Skeletal muscle satellite cell (primary cell): ENCODE results near the gene PPP1R9A.

ENCODE experiments used
- H3K27me3 ChIP-seq: 2 replicates; pipeline ENCODE4 v1.7.0; 2013; ENCODE audit warnings: low read length; ENCODE audit not compliant: control insufficient read depth, insufficient read depth
- H3K36me3 ChIP-seq: 2 replicates; pipeline ENCODE4 v1.7.0; 2013; ENCODE audit warnings: mild to moderate bottlenecking, control low read depth, low read length; ENCODE audit not compliant: insufficient read depth
- H3K4me1 ChIP-seq: 2 replicates; pipeline ENCODE4 v1.7.0; 2013; ENCODE audit warnings: low read length; ENCODE audit not compliant: control insufficient read depth, insufficient read depth
- H3K4me2 ChIP-seq: 2 replicates; pipeline ENCODE4 v1.7.0; 2013; ENCODE audit warnings: mild to moderate bottlenecking, low read length
- H3K4me3 ChIP-seq: 2 replicates; pipeline ENCODE4 v1.7.0; 2013; ENCODE audit warnings: low read length
- H3K9ac ChIP-seq: 2 replicates; pipeline ENCODE4 v1.7.0; 2013; ENCODE audit warnings: mild to moderate bottlenecking, low read depth, low read length, moderate library complexity
- H3K9me3 ChIP-seq: replicated peaks from 2 replicates; pipeline ENCODE4 v1.7.0; 2013; ENCODE audit warnings: mild to moderate bottlenecking, control low read depth, low read length

The PPP1R9A gene

GRCh38 chr7:95220328-95220727 is 312.9 kb downstream of the PPP1R9A start:
- Histone ChIP-seq H3K27me3 (no peaks in the 10 kb centered on the region), H3K4me3 (no peak overlapping the region), H3K36me3 (no peaks in the 10 kb centered on the region), H3K9ac (no peak overlapping the region), H3K4me2 (no peak overlapping the region), H3K4me1 (no peaks in the 10 kb centered on the region), H3K9me3 (no peaks in the 10 kb centered on the region)

- no peak overlapping the region for H3K4me3 ChIP-seq
Measured at GRCh38 chr7:95225301-95225700, 317.9 kb downstream of the PPP1R9A start.

DNA sequence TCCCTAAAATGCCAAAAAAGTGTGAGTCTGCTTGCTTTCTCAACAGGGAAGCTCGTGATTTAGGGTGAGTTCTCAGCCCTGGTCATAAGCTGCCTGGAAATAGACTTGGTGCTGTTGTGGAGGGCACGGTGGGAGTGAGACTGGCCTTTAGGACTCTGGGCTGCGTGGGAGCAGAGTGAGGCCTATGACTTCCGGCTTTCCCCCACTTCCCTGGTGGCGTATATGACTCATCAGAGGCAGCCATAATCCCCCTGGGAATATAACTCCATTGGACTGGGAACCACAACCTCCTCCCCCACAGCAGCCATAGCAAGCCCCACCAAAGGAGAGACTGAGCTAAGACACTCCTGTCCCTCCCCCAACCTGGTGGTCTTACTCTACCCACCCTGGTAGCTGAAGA is 321.9 kb downstream of the PPP1R9A start:
- no peaks in the 10 kb centered on the region for H3K9me3 ChIP-seq
- H3K36me3 ChIP-seq = no peaks in the 10 kb centered on the region
- H3K9ac ChIP-seq = no peak overlapping the region
- H3K4me3 ChIP-seq = no peak overlapping the region
- no peak overlapping the region for H3K4me2 ChIP-seq
- no peaks in the 10 kb centered on the region for H3K4me1 ChIP-seq
- H3K27me3 ChIP-seq = no peaks in the 10 kb centered on the region

More at GRCh38 chr7:95225301-95225700, 317.9 kb downstream of the PPP1R9A start:
- Histone ChIP-seq H3K9me3 (no peaks in the 10 kb centered on the region), H3K9ac (no peak overlapping the region), H3K4me1 (no peaks in the 10 kb centered on the region), H3K4me2 (no peak overlapping the region), H3K27me3 (no peaks in the 10 kb centered on the region), H3K36me3 (no peaks in the 10 kb centered on the region)

GRCh38 chr7:95238252-95238943 is 331.0 kb downstream of the PPP1R9A start:
- Histone ChIP-seq H3K9ac (peak overlapping the region; percentile 10), H3K4me2 (peak overlapping the region; percentile 62), H3K36me3 (no peaks in the 10 kb centered on the region), H3K4me3 (peak overlapping the region; percentile 39), H3K27me3 (no peaks in the 10 kb centered on the region), H3K9me3 (no peaks in the 10 kb centered on the region), H3K4me1 (peaks cover 5% of the 10 kb centered on the region)

DNA sequence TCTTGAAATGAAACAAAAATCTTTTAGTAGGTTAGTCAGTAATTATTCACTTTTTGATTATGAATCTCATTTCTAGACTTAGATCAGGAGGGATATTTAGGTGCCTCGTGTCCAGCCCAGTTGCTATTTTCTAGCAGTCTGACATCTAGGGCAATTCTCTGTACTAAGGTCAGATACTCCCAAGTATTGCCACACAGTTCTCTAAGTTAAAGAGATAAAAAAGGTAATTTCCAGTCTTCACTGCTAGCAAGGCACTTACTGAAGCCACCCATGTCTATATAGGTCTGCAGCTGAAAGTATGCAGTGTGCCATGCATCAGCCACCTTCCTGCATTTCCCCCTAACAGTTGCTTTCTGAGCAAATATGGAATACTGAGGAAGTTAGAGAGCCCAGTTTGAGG is 333.5 kb downstream of the PPP1R9A start:
- no peaks in the 10 kb centered on the region for H3K36me3 ChIP-seq
- no peaks in the 10 kb centered on the region for H3K9me3 ChIP-seq
- H3K4me2 ChIP-seq = no peak overlapping the region
- no peak overlapping the region for H3K9ac ChIP-seq
- no peak overlapping the region for H3K4me3 ChIP-seq
- H3K27me3 ChIP-seq = no peaks in the 10 kb centered on the region
- H3K4me1 ChIP-seq = peaks cover 5% of the 10 kb centered on the region

GRCh38 chr7:95242266-95242665 is 334.9 kb downstream of the PPP1R9A start:
- Histone ChIP-seq H3K9me3 (no peaks in the 10 kb centered on the region), H3K36me3 (no peaks in the 10 kb centered on the region), H3K9ac (no peak overlapping the region), H3K4me2 (no peak overlapping the region), H3K27me3 (no peaks in the 10 kb centered on the region), H3K4me1 (peaks cover 8% of the 10 kb centered on the region), H3K4me3 (no peak overlapping the region)

GRCh38 chr7:95244616-95245015 is 337.2 kb downstream of the PPP1R9A start:
- Histone ChIP-seq H3K9me3 (no peaks in the 10 kb centered on the region), H3K9ac (no peak overlapping the region), H3K4me2 (no peak overlapping the region), H3K36me3 (no peaks in the 10 kb centered on the region), H3K4me1 (peaks cover 3% of the 10 kb centered on the region), H3K4me3 (no peak overlapping the region), H3K27me3 (no peaks in the 10 kb centered on the region)

DNA sequence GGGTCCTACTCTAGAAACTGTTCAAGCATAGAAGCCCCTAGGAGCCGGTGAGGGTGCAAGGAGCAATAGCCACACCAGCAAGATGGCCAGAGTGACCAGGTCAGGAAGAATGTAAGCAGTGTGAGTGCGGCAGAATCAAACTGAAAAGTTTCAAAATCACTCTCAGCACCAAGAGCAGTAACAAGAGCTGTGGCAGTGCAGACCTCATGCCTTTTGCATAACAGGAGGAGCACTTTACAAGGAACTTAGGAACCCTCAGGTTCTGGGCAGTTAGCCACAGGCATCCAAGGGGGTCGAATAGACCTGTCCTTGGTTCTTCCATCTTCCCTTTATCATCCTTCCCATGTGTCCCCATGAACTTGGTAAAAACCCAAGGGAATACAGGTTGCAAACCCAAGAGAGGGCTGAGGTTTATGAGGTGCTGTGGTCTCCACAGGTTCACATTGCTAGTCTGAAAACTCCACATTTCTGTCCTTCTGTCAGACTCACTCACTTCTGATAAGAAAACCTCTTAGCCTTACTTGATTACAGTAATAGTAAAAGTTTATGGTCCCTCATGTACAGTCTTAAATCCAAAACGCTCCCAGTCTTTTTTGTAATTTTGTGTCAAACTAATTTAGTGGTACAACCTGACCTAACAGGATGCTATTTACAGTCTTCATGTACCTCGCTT is 338.6 kb downstream of the PPP1R9A start:
- Histone ChIP-seq H3K9ac (no peak overlapping the region), H3K9me3 (no peaks in the 10 kb centered on the region), H3K4me1 (peaks cover 3% of the 10 kb centered on the region), H3K36me3 (no peaks in the 10 kb centered on the region), H3K4me2 (no peak overlapping the region), H3K4me3 (no peak overlapping the region), H3K27me3 (no peaks in the 10 kb centered on the region)

DNA sequence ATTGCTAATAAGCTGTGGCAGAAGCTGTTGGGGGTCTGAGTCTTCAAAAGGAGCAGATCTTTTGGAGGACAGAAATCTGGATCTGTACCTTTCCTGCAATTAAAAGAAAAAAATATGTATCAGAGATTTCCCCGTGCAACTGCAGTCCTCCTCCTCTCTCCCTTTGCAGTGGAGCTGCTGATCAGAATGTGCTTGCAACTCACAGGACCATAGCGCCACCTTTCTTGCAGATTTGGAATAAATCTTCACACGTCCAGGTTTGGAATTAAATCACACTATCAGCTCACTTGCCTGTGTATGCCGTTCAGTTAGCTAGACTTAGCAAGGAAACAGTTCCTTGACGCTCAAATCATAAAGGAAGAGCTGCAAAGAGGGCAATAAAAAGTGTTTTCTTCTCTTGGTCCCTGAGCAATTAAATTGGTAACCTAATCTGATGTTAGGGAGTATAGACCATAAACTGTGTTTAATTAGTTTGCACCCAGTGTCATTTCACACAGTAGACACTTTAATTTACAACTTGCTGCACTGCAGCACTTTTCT is 339.5 kb downstream of the PPP1R9A start:
- Histone ChIP-seq H3K9me3 (no peaks in the 10 kb centered on the region), H3K9ac (no peak overlapping the region), H3K4me1 (peaks cover 3% of the 10 kb centered on the region), H3K4me2 (peak overlapping the region; percentile 71), H3K4me3 (no peak overlapping the region), H3K36me3 (no peaks in the 10 kb centered on the region), H3K27me3 (no peaks in the 10 kb centered on the region)

- H3K4me1 ChIP-seq = peaks cover 3% of the 10 kb centered on the region
- H3K4me2 ChIP-seq = no peak overlapping the region
- no peaks in the 10 kb centered on the region for H3K36me3 ChIP-seq
- H3K4me3 ChIP-seq = no peak overlapping the region
- no peaks in the 10 kb centered on the region for H3K27me3 ChIP-seq
- no peaks in the 10 kb centered on the region for H3K9me3 ChIP-seq
- H3K9ac ChIP-seq = no peak overlapping the region
Measured at GRCh38 chr7:95250571-95250970, 343.2 kb downstream of the PPP1R9A start.

DNA sequence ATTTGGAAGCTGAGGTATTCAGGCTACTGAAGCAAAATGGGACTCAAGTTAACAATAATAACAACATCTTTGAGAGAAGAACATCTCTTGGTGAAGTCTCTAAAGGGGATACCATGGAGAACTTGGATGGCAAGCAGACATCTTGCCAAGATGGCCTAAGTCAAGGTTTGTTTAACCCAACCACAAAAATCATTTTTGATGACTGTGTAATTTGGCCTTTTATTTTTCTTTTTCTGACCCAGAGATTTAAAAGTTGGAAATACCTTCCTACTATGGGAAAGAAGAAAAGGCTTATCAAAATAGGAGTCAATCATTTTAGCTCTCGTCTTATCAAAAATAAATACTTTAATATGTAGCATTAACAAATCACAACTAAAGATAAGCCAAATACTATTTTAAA is 344.6 kb downstream of the PPP1R9A start:
- H3K36me3 ChIP-seq = no peaks in the 10 kb centered on the region
- H3K4me3 ChIP-seq = no peak overlapping the region
- no peak overlapping the region for H3K4me2 ChIP-seq
- no peaks in the 10 kb centered on the region for H3K9me3 ChIP-seq
- no peak overlapping the region for H3K9ac ChIP-seq
- H3K27me3 ChIP-seq = no peaks in the 10 kb centered on the region
- no peaks in the 10 kb centered on the region for H3K4me1 ChIP-seq

DNA sequence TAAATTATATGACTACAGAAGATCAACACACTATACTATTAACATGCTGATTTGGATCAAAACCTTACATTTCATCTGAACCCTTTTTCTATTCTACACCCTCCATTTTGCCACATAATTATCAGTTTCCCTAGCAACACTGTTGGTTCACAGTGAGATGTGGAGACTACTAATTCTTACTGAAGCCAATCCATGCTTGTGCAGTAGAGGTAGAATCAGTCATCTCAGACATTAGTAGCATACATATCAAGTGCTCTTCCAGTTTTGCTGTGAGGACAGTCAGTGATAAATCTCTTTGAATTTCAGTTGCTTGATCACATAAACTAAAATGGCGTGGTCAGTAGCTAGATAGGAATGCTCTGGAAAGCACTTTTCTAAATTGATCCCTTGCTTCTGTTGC is 346.6 kb downstream of the PPP1R9A start:
- no peak overlapping the region for H3K4me2 ChIP-seq

More for the DNA sequence above, 346.6 kb downstream of the PPP1R9A start:
- Histone ChIP-seq H3K27me3 (no peaks in the 10 kb centered on the region), H3K4me3 (no peak overlapping the region), H3K9ac (no peak overlapping the region), H3K36me3 (no peaks in the 10 kb centered on the region), H3K4me1 (no peaks in the 10 kb centered on the region), H3K9me3 (no peaks in the 10 kb centered on the region)
